NT2/D1 (cell line): ENCODE measurements around the gene CRYZ.

Experiments used
- SUZ12 ChIP-seq: IDR thresholded peaks from 2 replicates; pipeline ENCODE4 v1.6.1; 2011; ENCODE audit not compliant: insufficient read length, insufficient read depth; ENCODE audit errors: extremely low read depth
- YY1 ChIP-seq: IDR thresholded peaks from 2 replicates; pipeline ENCODE4 v1.6.1; 2011; ENCODE audit not compliant: insufficient read length, insufficient read depth
- ZNF274 ChIP-seq: IDR thresholded peaks from 2 replicates; pipeline ENCODE4 v1.6.1; 2011; ENCODE audit warnings: mild to moderate bottlenecking, low read depth, low read length

- TF ChIP-seq ZNF274 (no peak), YY1 (no peak), SUZ12 (no peak)
Observed at GRCh38 chr1:74686928-74687327, 45.9 kb downstream of the CRYZ start.
